GM04504 (cell line): Measurements from ENCODE around the gene ADGRL3.
"Not testable (repeated sequence)": the region's sequence is repeated elsewhere in the genome, so short reads cannot be mapped to it uniquely, and the experiment has no call there.

Source experiments
- DNase-seq: peaks from one replicate; pipeline ENCODE4 v3.0.0-alpha.2; 2012; ENCODE audit warnings: low read depth

Gene ADGRL3

GRCh38 chr4:61909031-61909430 lies 708.9 kb downstream of the ADGRL3 start:
- no peak for DNase-seq

- no peak for DNase-seq
These were observed 711.2 kb downstream of the ADGRL3 start for GRCh38 chr4:61911313-61911756.

- no peak for DNase-seq
These were observed 713.5 kb downstream of the ADGRL3 start for GRCh38 chr4:61913619-61914018.

- DNase-seq, result no peak
These were observed 715.4 kb downstream of the ADGRL3 start for GRCh38 chr4:61915501-61915900.

GRCh38 chr4:61918507-61918906 lies 718.4 kb downstream of the ADGRL3 start:
- no peak for DNase-seq

- DNase-seq, result no peak
These were observed 718.9 kb downstream of the ADGRL3 start for GRCh38 chr4:61918987-61919386.

GRCh38 chr4:61919561-61919960 lies 719.4 kb downstream of the ADGRL3 start:
- DNase-seq, result no peak

GRCh38 chr4:61921920-61922319 lies 721.8 kb downstream of the ADGRL3 start:
- no peak for DNase-seq

GRCh38 chr4:61922766-61923165 lies 722.6 kb downstream of the ADGRL3 start:
- no peak for DNase-seq

GRCh38 chr4:61923179-61923578 lies 723.1 kb downstream of the ADGRL3 start:
- DNase-seq, result no peak

- no peak for DNase-seq
These were observed 724.0 kb downstream of the ADGRL3 start for GRCh38 chr4:61924131-61924530.

GRCh38 chr4:61933527-61933926 lies 733.4 kb downstream of the ADGRL3 start:
- DNase-seq, result no peak

GRCh38 chr4:61934198-61934597 lies 734.1 kb downstream of the ADGRL3 start:
- DNase-seq, result no peak

GRCh38 chr4:61938250-61938846 lies 738.2 kb downstream of the ADGRL3 start:
- DNase-seq, result no peak

GRCh38 chr4:61950625-61951024 lies 750.5 kb downstream of the ADGRL3 start:
- no peak for DNase-seq

- DNase-seq, result no peak
These were observed 753.3 kb downstream of the ADGRL3 start for GRCh38 chr4:61953386-61953785.

GRCh38 chr4:61958591-61958990 lies 758.5 kb downstream of the ADGRL3 start:
- DNase-seq, result no peak

- no peak for DNase-seq
These were observed 759.0 kb downstream of the ADGRL3 start for GRCh38 chr4:61959087-61959486.

- no peak for DNase-seq
These were observed 784.3 kb downstream of the ADGRL3 start for GRCh38 chr4:61984260-61984909.

GRCh38 chr4:61985426-61985825 lies 785.3 kb downstream of the ADGRL3 start:
- DNase-seq, result no peak

GRCh38 chr4:61986929-61987328 lies 786.8 kb downstream of the ADGRL3 start:
- not testable (repeated sequence) for DNase-seq

- no peak for DNase-seq
These were observed 792.2 kb downstream of the ADGRL3 start for GRCh38 chr4:61992351-61992750.

- DNase-seq, result no peak
These were observed 793.9 kb downstream of the ADGRL3 start for GRCh38 chr4:61994036-61994435.

GRCh38 chr4:61995717-61996340 lies 795.7 kb downstream of the ADGRL3 start:
- no peak for DNase-seq
